ENCODE data around the gene XRN1. TPM values are rescaled to one million over a fixed set of nuclear protein-coding genes. Genes with fewer than 3 reads are reported as not detected.
"Not testable (repeated sequence)": the region's sequence is repeated elsewhere in the genome, so short reads cannot be mapped to it uniquely, and the experiment has no call there.

XRN1 gene
- total RNA-seq, 1 donor from 2014 or later: 34.7 TPM

DNA sequence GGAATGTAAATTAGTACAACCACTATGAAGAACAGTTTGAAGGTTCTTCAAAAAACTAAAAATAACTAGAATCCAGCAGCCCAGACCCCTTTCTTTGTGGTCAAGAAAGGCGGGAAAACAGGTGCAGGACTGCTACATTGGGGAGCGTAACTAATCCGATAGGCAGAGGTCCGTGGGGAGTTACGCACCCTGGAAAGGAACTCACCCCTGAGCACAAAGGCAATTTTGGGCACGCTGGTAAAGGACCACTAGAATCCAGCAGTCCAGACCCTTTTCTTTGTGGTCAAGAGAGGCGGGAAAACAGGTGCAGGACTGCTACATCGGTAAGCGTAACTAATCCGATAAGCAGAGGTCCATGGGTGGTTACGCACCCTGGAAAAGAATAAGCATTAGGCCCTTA is 9.7 kb downstream of the XRN1 start:
- not testable (repeated sequence) for DNase-seq (ENCODE audit: low read depth)

DNA sequence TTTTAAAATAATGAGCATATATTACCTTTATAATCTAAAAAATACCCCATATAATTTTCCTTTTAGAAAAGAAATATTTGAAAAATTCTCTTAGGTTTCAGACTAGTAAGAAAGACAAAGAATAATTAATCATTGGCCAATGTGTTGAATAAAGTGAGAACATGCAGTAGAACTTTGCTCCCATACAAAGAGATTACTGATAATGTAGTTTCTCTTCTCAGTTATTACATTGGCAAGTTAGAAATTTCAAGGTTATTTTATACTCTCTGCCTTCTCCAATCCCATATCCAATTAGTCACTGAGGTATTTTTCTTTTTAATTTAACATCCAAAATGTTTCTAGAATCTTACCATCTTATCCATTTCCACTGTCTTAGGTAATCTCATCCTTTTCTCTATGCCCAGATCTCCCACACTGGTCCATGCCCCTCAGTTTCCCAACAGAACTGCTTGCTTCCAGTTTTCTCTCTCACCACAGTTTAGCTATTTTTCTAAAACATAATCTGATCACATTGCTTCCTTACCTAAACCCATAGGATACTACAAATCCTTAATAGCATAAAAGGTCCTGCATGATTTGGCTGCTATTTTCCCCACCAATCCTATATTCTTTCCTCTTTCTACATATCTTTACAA is 10.8 kb downstream of the XRN1 start:
- DNase-seq (ENCODE audit: low read depth): no peak

DNA sequence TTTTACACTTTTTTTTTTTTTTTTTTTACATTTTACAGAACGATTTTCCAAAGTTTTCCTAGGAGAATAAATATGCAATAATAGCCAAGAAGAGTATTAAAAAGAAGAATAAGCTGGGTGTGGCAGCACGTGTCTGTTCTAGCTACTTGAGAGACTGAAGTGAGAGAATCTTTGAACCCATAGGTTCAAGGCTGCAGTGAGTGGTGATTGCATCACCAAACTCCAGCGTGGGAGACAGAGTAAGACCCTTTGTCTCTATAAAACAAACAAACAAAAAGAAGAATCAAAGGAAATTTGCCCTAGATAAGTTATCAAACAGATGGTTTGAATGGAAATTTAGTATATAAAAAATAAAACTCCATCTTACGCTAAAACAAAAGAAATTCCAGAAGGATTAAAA is 13.3 kb downstream of the XRN1 start:
- DNase-seq (ENCODE audit: low read depth): no peak

DNA sequence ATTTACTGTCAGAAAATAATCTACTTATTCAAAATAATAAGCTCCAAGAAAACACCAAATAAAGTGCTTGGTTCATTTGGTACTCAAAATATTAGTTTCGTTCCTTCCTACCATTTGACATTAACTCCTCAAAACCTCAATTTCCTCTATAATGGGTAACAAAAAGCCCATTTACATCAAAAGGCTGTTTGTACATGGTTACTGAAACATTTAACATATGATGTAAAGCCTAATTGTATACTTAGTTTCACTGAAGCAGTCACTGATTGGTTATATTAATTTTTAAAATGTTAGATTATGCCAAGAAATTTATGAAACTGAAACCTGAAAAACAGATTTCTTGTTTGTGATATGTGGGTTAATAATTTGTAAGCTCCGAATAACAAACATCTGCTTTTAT is 14.7 kb downstream of the XRN1 start:
- DNase-seq (ENCODE audit: low read depth): no peak

DNA sequence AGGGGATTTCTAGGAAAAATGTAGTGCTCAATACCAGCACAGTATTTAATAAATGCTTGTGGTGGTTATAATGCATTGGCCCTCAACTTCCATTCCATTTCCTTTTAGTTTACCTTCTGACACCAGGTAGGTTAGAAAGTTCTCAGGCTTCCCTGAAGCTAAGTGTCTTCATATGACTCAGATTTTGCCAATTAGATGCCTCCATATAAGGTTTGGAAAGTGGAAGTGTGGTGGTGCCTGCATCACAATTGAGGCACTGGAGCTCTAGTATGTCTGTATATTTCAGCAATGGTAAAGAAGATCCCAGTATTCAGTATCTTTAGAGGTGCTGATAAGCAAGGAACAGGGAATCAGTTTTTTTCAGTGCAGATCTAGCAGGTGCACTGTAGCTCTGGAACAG is 18.3 kb downstream of the XRN1 start:
- no peak for DNase-seq (ENCODE audit: low read depth)

DNA sequence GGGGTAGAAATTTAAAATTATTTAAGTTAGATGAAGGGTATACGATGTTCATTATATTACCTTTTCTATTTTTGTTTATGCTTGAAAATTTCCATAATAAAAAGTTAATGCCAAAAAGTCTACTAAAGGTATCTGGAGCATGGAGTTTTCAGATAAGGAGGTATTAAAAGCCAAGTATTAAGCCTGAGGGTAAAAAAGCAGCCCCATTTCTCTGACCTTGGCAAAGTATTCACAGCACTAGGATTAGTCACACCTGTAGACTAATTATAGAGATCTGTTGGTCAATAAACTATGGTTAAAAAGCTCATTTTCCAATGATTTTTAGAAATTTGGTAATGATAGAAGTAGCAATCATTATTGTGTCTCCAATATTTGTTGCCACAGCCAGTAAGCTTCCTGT is 23.1 kb downstream of the XRN1 start:
- peak; percentile 32 for DNase-seq (ENCODE audit: low read depth)

DNA sequence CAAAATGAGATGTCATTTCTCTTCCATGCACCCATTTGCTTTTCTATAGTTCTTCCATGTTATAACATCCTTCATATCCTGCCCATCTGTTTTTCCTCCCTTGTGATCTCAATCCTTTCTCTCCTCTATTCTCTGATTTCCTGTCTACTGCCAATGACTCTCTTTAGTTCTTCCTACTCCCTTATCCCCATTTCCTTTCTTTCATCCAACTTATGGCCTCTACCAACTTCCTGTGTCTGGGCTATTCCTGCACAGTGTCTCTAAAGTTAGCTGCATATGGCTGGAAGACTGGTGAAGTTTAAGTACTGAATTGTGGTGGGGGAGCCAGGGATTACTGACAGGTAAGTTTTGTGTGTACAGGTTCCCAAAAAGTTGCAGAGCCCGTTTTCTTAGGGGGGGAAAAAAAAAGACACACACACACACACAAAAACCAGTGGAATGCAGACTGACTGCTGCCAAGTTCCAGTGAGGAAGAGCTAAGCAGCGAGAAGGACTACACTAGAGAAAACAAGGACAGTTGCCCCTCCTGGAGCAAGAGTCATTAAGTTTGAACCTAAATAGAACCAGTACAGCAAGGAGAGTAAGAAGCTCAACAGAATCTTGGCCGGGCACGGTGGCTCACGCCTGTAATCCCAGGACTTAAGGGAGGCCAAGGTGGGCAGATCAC is 28.8 kb downstream of the XRN1 start:
- no peak for DNase-seq (ENCODE audit: low read depth)

DNA sequence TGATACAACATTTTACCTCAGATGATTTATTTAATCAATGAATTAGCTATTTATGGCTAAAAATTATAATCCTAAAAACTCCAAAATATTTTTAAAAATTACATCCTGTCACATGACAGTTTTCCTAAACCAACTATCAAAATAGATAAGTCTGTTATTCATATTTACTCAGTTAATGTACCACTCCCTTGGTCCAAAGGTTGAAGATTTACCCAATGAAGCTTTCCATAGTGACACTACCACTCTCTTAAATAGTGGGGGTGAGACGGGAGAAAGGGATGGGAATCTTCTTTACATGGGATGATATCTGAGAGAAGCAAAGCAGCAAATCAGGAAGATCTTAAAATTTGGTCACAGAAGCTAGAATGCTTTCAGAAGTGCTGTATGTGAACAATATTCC is 30.5 kb downstream of the XRN1 start:
- no peak for DNase-seq (ENCODE audit: low read depth)

DNA sequence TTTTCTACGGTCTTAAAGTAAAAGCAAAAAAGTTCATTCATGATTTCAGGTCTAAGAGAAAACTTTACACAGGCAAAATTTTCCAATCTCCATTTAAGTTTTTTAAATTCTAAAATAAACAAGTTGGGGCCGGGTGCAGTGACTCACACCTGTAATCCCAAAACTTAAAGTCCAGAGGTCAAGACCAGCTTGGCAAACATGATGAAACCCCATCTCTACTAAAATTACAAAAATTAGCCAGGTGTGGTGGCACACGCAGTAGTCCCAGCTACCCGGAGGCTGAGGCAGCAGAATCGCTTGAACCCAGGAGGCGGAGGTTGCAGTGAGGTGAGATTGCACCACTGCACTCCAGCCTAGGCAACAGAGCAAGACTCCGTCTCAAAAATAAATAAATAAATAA is 47.3 kb downstream of the XRN1 start:
- DNase-seq (ENCODE audit: low read depth): not testable (repeated sequence)

DNA sequence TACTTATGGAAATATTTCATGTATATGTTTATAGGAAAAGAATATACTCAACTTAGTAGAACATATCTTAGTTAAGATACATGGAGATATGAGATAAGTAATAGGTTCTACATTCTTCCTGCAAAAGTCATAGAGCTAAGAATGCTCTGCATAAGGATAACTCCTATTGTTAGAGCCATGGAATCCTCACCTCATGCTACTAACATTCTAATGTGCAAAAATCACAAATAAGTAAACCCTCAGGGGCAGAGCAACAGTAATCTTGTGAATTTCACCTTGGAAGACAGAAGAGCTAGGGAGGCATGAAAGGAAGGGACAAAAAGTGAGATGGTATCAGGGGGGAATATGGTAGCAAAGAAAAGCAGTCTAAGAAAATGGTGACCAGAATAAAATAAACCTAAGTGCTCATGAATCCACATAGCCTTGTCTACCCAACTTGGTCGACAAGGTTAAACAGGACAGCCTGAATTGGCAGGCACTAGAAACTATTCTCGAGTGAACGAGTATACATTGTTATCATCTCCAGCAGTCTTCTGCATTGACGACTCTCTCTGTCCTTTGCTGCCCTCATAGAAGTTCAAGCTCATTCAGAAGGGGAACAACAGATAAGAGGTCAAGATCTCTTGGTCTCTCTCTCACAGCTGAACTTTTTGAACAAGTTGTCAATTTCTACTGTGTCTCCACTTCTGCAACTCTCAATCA is 52.8 kb downstream of the XRN1 start:
- no peak for DNase-seq (ENCODE audit: low read depth)

DNA sequence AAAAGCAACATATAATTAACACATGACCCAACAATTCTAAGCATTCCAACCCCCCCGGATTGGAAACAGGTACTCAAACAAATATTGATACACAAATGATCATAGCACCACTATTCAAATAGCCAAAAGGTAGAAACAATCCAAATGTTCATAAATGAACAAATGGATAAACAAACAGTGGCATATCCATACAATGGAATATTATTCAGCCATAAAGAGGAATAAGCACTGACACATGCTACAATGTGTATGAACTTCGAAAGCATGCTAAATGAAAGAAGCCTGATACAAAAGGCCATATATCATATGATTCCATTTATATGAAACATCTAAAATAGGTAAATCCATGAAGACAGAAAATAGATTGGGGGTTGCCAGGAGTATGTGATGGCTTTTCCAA is 62.8 kb downstream of the XRN1 start:
- DNase-seq (ENCODE audit: low read depth): no peak

DNA sequence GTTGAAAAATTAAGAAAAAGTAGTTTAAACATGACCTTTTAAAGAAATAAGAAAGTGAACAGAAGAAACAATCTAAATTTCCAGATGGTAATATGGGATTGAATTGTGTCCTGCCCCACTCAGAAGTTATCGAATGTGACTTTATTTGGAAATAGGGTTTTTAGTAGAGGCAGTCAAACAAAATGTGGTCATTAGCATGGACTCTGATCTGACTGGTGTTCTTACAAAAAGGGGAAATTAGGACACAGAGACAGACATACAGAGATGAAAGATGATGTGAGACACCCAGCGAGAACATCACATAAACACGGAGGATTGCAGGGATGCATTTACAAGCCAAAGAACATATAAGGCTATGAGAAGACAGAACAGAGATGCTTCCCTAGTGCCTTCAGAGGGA is 73.2 kb downstream of the XRN1 start:
- no peak for DNase-seq (ENCODE audit: low read depth)

DNA sequence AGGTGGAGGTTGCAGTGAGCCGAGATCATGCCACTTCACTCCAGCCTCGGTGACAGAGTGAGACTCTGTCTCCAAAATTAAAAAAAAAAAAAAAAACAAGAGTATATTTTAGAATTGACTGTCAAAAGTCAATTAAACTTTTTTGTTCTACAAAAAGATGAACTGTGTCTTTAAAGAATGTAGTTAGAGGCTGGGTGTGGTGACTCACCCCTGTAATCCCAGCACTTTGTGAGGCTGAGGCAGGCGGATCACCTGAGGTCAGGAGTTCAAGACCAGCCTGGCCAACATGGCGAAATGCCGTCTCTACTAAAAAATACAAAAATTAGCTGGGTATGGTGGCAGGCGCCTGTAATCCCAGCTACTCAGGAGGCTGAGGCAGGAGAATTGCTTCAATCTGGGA is 78.3 kb downstream of the XRN1 start:
- not testable (repeated sequence) for DNase-seq (ENCODE audit: low read depth)

DNA sequence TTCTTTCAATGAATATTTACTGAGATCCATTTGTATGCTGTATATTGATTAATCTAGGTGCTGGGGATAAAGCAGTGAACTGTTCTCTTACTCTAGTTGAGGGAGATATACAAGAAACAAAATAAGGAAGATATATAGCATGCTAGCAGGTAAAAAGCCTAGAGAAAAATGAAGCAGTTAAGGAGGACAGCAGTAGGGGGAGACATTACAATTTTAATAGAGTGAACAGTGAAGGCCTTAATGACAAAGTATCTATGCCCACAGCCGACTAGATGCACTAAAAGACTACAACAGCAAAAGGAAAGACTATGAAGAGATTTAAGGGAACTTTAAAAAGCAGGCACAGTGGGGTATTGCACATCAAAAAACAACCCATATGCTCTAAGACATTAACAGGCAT is 81.4 kb downstream of the XRN1 start:
- no peak for DNase-seq (ENCODE audit: low read depth)

DNA sequence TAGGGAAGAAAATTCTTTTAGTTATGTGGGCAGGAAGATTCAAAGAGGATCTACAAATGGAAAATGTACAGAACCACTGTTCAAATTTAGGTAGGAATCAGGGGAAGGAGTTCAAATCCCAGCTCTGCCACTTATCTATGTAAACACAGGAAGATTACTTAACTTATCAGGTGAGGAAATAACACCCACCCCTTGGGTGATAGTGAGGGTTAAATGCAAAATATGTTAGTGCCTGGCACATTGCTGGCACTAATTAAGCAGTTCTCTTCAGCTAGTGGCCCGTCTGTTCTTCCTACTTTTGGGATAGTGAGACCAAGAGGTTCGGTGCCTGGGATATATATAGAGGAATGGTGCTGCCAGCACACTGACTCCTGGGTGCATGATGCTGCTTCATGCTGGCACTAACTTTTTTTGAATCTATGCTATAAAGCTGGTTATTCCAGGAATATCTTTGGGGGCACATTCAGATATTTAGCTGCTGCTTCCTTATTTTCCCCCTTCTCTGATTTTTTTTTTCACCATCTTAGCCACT is 83.8 kb downstream of the XRN1 start:
- DNase-seq (ENCODE audit: low read depth): no peak

DNA sequence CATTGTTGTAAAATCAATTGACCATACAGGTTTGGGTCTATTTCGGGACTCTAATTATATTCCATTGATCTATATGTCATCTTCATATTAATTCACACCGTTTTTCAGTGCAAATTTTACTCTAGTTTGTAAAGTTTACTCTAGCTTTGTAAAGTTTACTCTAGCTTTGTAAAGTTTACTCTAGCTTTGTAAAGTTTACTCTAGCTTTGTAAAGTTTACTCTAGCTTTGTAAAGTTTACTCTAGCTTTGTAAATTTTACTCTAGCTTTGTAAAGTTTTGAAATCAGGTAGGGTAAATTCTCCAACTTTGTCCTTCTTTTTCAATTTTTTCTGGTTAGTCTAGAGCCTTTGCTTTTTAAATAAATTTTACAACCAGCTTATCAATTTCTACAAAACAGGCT is 84.4 kb downstream of the XRN1 start:
- not testable (repeated sequence) for DNase-seq (ENCODE audit: low read depth)

DNA sequence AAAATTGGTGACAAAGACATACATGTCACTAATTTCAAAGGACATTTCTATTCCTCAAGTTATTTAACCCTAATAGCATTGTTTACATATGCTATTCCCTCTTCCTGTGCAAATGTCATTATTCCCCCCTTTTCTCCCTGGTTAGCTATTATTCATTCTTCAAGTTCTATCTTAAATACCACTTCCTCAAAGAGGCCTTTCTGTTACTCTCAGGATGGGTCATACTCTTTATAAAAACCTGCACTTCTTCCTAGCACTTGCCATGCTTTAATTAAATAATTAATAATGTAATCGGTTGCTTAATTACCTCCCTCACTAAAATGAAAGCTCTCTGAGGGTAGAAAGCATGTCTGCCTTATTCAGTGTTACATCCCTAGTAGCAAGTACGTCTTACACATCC is 88.5 kb downstream of the XRN1 start:
- no peak for DNase-seq (ENCODE audit: low read depth)

DNA sequence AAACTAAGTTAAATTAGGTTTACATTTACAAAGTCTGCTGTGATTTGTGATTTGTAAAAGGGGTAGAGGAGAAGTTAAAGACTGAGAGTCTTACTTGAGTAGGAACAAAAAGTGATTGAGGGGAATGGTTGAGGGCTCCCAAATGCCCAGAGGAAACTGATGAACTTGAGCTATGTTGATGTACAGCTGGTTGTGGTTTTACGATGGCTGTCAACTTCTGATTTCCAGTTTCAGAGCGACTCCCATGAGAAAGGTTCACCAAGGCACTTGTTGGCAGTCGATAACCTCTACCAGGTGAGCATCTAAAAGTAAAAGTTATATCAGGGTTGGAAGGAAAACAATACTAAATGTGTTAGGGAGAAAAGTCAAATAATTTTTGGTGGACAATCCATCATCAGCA is 91.0 kb downstream of the XRN1 start:
- DNase-seq (ENCODE audit: low read depth): no peak

DNA sequence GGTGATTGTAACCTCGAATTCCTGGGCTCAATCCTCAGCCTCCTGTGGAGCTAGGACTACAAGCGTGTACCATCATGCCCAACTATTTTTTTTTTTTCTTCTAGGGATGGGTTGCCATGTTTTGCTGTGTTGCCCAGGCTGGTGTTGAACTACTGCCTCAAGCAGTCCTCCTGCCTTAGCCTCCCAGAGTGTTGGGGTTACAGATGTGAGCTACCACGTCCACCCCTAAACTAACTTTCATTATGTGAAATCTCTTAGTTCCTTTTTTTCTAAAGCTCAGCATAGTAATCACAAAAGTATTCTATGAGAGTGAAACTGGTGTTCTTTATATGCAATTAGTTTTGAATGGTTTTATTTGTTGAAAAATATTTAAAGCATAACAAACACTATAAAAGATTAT is 92.1 kb downstream of the XRN1 start:
- DNase-seq (ENCODE audit: low read depth): no peak

DNA sequence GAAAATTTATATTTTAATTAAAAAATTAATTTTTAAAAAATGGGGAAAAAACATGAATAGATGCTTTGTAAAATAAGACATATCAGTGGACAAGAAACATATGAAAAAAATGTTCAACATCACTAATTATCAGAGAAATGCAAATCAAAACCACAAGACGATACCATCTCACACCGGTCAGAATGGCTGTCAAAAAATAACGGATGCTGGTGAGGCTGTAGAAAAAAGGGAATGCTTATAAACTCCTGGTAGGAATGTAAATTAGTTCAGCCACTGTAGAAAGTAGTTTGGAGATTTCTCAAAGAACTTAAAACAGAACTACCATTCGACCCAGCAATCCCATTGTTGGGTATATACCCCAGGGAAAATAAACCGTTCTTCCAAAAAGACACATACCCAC is 93.8 kb downstream of the XRN1 start:
- no peak for DNase-seq (ENCODE audit: low read depth)

DNA sequence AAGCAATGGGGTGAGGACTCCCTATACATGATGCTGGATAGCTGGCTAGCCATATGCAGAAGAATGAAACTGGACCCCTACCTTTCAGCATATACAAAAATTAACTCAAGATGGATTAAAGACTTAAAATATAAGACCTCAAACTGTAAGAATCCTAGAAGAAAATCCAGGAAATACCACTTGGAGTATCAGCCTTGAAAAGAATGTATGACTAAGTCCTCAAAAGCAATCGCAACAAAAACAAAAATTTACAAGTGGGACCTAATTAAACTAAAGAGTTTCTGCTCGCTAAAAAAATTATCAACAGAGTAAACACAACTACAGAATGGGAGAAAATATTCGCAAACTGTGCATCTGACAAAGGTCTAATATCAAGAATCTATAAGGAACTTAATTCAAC is 94.3 kb downstream of the XRN1 start:
- no peak for DNase-seq (ENCODE audit: low read depth)

DNA sequence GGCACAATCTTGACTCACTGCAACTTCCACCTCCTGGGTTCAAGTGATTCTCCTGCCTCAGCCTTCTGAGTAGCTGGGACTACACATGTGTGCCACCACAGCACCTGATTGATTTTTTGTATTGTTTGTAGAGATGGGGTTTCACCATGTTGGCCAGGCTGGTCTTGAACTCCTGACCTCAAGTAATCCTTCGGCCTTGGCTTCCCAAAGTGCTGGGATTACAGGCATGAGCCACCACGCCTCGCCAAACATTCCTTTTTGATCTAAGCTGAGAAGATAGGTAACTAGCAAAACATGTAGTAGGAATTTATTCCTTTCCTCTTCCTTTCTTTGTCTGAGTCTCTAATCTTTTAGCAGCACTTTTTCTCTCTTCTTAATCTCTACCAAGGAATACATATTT is 95.1 kb downstream of the XRN1 start:
- not testable (repeated sequence) for DNase-seq (ENCODE audit: low read depth)

DNA sequence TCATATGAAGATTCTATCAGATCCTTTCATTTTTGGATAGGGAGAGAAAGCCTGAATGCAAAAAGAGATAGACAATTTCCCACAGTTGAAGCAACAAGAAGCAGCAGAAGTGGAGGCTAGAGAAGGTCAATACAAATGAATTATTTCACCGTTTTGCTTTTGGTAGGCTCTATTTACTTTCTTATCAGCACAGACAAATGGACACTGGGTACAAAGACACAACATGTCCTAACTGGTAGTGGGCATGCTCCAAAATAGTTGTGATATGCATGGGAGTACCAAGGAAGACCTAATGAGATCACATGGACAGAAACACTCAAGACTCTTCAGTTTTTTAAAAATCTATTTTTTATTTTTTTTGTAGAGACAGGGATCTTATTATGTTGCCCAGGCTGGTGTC is 99.4 kb downstream of the XRN1 start:
- DNase-seq (ENCODE audit: low read depth): no peak

All from renal cortical epithelial cell (primary cell).